ENCODE measurements around the gene LRFN4. TPM values are rescaled to one million over a fixed set of nuclear protein-coding genes. Genes with fewer than 3 reads are reported as not detected.

Gene LRFN4
- total RNA-seq, 4 donors from 2014 or later: 5.5 to 14.1 (median 10.3) TPM

GRCh38 chr11:66846671-66847091 is 10.2 kb upstream of the LRFN4 start:
- WGBS, 2 donors: 79 to 83% methylated on average over 3 to 4 of the region's 4 CpGs
- intact Hi-C loops (cut with DNase I; ENCODE audit: low total_unique reads): no loop called here
- TF ChIP-seq CTCF (IDR thresholded peaks at IDR 0.05) (no peak), POLR2A (IDR thresholded peaks at IDR 0.05) (no peak)
- no peak overlapping the region for H3K4me3 ChIP-seq (ENCODE audit: low read depth, poor library complexity, severe bottlenecking)
- DNase-seq (ENCODE audit: low spot score in 2 of 2): peak in 1 of 2 donors; percentile 81

- WGBS, 2 donors: 80 to 83% methylated on average over 14 of the region's 14 CpGs
- intact Hi-C loops (cut with DNase I; ENCODE audit: low total_unique reads): no loop called here
- peak in 1 of 2 donors; percentile 68 for DNase-seq (ENCODE audit: low spot score in 2 of 2)
Observed at GRCh38 chr11:66847461-66848232, 9.2 kb upstream of the LRFN4 start.

GRCh38 chr11:66848671-66849500 is 8.0 kb upstream of the LRFN4 start:
- no peak overlapping the region for H3K4me3 ChIP-seq (ENCODE audit: low read depth, poor library complexity, severe bottlenecking)
- TF ChIP-seq CTCF (IDR thresholded peaks at IDR 0.05): no peak
- TF ChIP-seq POLR2A (IDR thresholded peaks at IDR 0.05): no peak
- intact Hi-C loops (cut with DNase I; ENCODE audit: low total_unique reads): no loop called here
- DNase-seq (ENCODE audit: low spot score in 2 of 2): peak in 1 of 2 donors; percentile 86
- WGBS, 2 donors: 89 to 90% methylated on average over 26 to 28 of the region's 28 CpGs

More at GRCh38 chr11:66847461-66848232, 9.2 kb upstream of the LRFN4 start:
- TF ChIP-seq CTCF (IDR thresholded peaks at IDR 0.05): no peak
- no peak for TF ChIP-seq POLR2A (IDR thresholded peaks at IDR 0.05)
- H3K4me3 ChIP-seq (ENCODE audit: low read depth, poor library complexity, severe bottlenecking): no peak overlapping the region

- TF ChIP-seq POLR2A (IDR thresholded peaks at IDR 0.05): no peak
- TF ChIP-seq CTCF (IDR thresholded peaks at IDR 0.05): no peak
- intact Hi-C loops (cut with DNase I; ENCODE audit: low total_unique reads): no loop called here
- 90 to 93% methylated on average over 14 to 20 of the region's 22 CpGs for WGBS, 2 donors
- H3K4me3 ChIP-seq (ENCODE audit: low read depth, poor library complexity, severe bottlenecking): no peak overlapping the region
- peak in 1 of 2 donors; percentile 79 for DNase-seq (ENCODE audit: low spot score in 2 of 2)
Observed at GRCh38 chr11:66849501-66850234, 7.2 kb upstream of the LRFN4 start.

GRCh38 chr11:66850235-66850587 is 6.7 kb upstream of the LRFN4 start:
- TF ChIP-seq POLR2A (IDR thresholded peaks at IDR 0.05) (no peak), CTCF (IDR thresholded peaks at IDR 0.05) (no peak)
- no peak overlapping the region for H3K4me3 ChIP-seq (ENCODE audit: low read depth, poor library complexity, severe bottlenecking)
- intact Hi-C loops (cut with DNase I; ENCODE audit: low total_unique reads): no loop called here
- DNase-seq (ENCODE audit: low spot score in 2 of 2): peak in 1 of 2 donors; percentile 77
- WGBS, 2 donors: 92 to 93% methylated on average over 10 of the region's 10 CpGs

Data from lower leg skin (tissue), 4 donors.